Activated naive CD4-positive, alpha-beta T cell treated with anti-CD3 and anti-CD28 coated beads, Interleukin-2, amount 10 ng/mL, durations not matched to agents 7 days and 5 days (primary cell): Measurements from ENCODE around the gene TARS1.
"Not testable (repeated sequence)": the region's sequence is repeated elsewhere in the genome, so short reads cannot be mapped to it uniquely, and the experiment has no call there.

Experiments
- CTCF ChIA-PET: fragments of 350-600 bp; sonication (Branson Sonifier 250); formaldehyde crosslinking; loops from one replicate; lab custom pipeline; 2021; ENCODE audit warnings: antibody characterized with exemption; lab: Charles Lee
- DNase-seq: peaks from one replicate; pipeline ENCODE4 v3.0.0-alpha.2; 2020
- H3K27ac Mint-ChIP-seq: one replicate; pipeline ENCODE4 v1.8.0; 2021; ENCODE audit warnings: mild to moderate bottlenecking, moderate library complexity, mixed read lengths
- H3K27me3 Mint-ChIP-seq: one replicate; pipeline ENCODE4 v1.8.0; 2021; ENCODE audit warnings: mild to moderate bottlenecking, mixed read lengths
- H3K36me3 Mint-ChIP-seq: one replicate; pipeline ENCODE4 v1.8.0; 2021; ENCODE audit warnings: mixed read lengths
- H3K4me1 Mint-ChIP-seq: one replicate; pipeline ENCODE4 v1.8.0; 2021; ENCODE audit warnings: mixed read lengths
- H3K4me3 Mint-ChIP-seq: one replicate; pipeline ENCODE4 v1.8.0; 2021; ENCODE audit warnings: mild to moderate bottlenecking, moderate library complexity, mixed read lengths
- H3K9me3 Mint-ChIP-seq: one replicate; pipeline ENCODE4 v1.8.0; 2021; ENCODE audit warnings: mixed read lengths

Gene TARS1

GRCh38 chr5:33423018-33423630 lies 17.6 kb upstream of the TARS1 start:
- CTCF ChIA-PET = interaction anchor here (0.8 to 1.4 kb wide), 3 partner anchors 14 to 715 kb away, joined by 3 to 4 read pairs (median 4); no protein-coding TSS in a partner anchor
- no peaks in the 10 kb centered on the region for H3K4me1 Mint-ChIP-seq
- H3K36me3 Mint-ChIP-seq = no peaks in the 10 kb centered on the region
- H3K27ac Mint-ChIP-seq = no peak overlapping the region
- no peak overlapping the region for H3K4me3 Mint-ChIP-seq
- H3K9me3 Mint-ChIP-seq = no peaks in the 10 kb centered on the region
- no peak for DNase-seq
- no peaks in the 10 kb centered on the region for H3K27me3 Mint-ChIP-seq

DNA sequence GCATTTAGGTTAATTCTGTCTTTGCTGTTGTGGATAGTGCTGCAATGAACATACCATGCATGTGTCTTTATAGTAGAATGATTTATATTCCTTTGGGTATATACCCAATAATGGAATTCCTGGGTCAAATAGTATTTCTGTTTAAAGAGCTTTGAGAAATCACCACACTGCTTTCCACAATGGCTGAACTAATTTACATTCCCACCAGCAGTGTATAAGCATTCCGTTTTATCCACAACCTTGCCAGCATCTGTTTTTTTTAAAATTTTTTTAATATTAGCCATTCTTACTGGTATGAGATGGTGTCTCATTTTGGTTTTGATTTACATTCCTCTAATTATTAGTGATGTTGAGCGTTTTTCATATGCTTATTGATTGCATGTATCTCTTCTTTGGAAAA lies 15.5 kb upstream of the TARS1 start:
- no peaks in the 10 kb centered on the region for H3K36me3 Mint-ChIP-seq
- no peaks in the 10 kb centered on the region for H3K27me3 Mint-ChIP-seq
- no peaks in the 10 kb centered on the region for H3K4me1 Mint-ChIP-seq
- no peaks in the 10 kb centered on the region for H3K9me3 Mint-ChIP-seq
- no peak overlapping the region for H3K4me3 Mint-ChIP-seq
- no peak overlapping the region for H3K27ac Mint-ChIP-seq
- DNase-seq = no peak
- CTCF ChIA-PET = no interaction called here

GRCh38 chr5:33430983-33431382 lies 9.8 kb upstream of the TARS1 start:
- H3K27ac Mint-ChIP-seq = no peak overlapping the region
- peaks cover 5% of the 10 kb centered on the region for H3K4me1 Mint-ChIP-seq
- DNase-seq = no peak
- H3K36me3 Mint-ChIP-seq = no peaks in the 10 kb centered on the region
- H3K27me3 Mint-ChIP-seq = no peaks in the 10 kb centered on the region
- H3K4me3 Mint-ChIP-seq = no peak overlapping the region
- H3K9me3 Mint-ChIP-seq = no peaks in the 10 kb centered on the region
- CTCF ChIA-PET = interaction anchor here (1.0 kb wide), 1 partner anchor 504 kb away, joined by 3 read pairs; no protein-coding TSS in a partner anchor

DNA sequence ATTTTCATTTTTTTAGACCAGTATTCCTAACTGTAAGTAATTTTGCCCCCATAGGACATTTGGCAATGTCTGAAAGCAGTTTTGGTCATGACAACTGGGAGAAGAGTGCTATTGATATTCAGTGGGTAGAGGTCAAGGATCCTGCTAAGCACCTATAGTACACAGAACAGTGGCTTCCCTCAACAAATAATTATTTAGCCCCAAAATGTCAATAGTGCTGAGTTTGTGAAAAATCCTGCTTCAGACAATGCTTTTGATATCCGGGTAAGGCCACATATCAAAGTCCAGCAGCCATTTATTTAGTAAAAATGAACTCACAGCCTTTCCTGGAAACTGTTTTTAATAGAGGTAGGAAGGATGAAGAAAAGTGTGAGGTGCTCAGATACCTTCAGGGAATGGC lies 8.1 kb upstream of the TARS1 start:
- CTCF ChIA-PET = interaction anchor here (1.6 to 4.2 kb wide), 2 partner anchors 502 to 538 kb away, joined by 4 to 33 read pairs; no protein-coding TSS in a partner anchor
- H3K27me3 Mint-ChIP-seq = no peaks in the 10 kb centered on the region

GRCh38 chr5:33433303-33434240 lies 7.2 kb upstream of the TARS1 start:
- Mint-ChIP-seq H3K9me3 (no peaks in the 10 kb centered on the region), H3K36me3 (no peaks in the 10 kb centered on the region), H3K27ac (no peak overlapping the region), H3K27me3 (no peaks in the 10 kb centered on the region), H3K4me3 (no peak overlapping the region), H3K4me1 (peaks cover 6% of the 10 kb centered on the region)
- DNase-seq = no peak
- CTCF ChIA-PET = interaction anchor here (1.2 to 4.2 kb wide), 3 partner anchors 156 to 537 kb away, joined by 4 to 33 read pairs (median 4); no protein-coding TSS in a partner anchor

More for the DNA sequence above, 8.1 kb upstream of the TARS1 start:
- H3K27ac Mint-ChIP-seq = no peak overlapping the region
- no peaks in the 10 kb centered on the region for H3K9me3 Mint-ChIP-seq
- H3K4me3 Mint-ChIP-seq = no peak overlapping the region
- DNase-seq = no peak
- no peaks in the 10 kb centered on the region for H3K36me3 Mint-ChIP-seq
- peaks cover 6% of the 10 kb centered on the region for H3K4me1 Mint-ChIP-seq

- peak; percentile 78 for DNase-seq
- not testable (repeated sequence) for H3K36me3 Mint-ChIP-seq, H3K9me3 Mint-ChIP-seq, H3K27me3 Mint-ChIP-seq, H3K4me1 Mint-ChIP-seq, H3K27ac Mint-ChIP-seq, H3K4me3 Mint-ChIP-seq
- CTCF ChIA-PET = interaction anchor here (0.6 to 4.2 kb wide), 8 partner anchors 58 to 1025 kb away, joined by 3 to 33 read pairs (median 3); no protein-coding TSS in a partner anchor
Observed at GRCh38 chr5:33435893-33436490, 4.8 kb upstream of the TARS1 start.

- CTCF ChIA-PET = interaction anchor here (1.2 to 1.7 kb wide), 2 partner anchors 496 to 531 kb away, joined by 3 to 6 read pairs; no protein-coding TSS in a partner anchor
- Mint-ChIP-seq H3K4me3 (no peak overlapping the region), H3K4me1 (peaks cover 20% of the 10 kb centered on the region), H3K36me3 (peaks cover 5% of the 10 kb centered on the region), H3K27me3 (no peaks in the 10 kb centered on the region), H3K27ac (no peak overlapping the region), H3K9me3 (no peaks in the 10 kb centered on the region)
- DNase-seq = no peak
Observed at GRCh38 chr5:33438996-33439395, 1.8 kb upstream of the TARS1 start.

DNA sequence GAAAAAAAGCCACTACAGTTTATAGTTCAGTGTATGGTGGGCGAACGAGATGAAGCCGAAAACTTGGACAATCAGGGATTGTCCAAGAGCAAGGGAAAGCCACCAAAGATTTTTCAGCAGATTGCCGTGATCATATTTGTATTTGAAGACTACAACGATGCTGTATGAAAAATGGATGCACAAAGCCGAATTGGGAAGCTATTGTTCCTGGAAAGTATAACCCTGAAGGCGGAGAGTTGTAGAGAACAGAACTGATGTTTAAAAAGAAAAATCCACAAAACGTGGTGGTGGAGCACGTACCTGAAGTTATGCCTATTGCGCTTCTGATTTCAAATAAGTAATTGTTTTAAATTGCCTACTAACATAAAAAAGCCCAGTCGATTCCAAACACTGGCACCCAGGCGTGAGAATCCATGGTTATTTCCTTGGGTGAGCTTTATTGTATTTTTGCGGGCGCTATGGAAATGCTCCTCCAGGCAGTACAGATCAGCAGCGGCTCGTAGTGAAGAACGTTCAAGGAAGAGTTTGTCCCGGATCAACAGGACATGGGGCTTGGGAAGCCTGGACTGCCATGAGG lies 772 bp upstream of the TARS1 start:
- Mint-ChIP-seq H3K9me3 (no peaks in the 10 kb centered on the region), H3K36me3 (peaks cover 11% of the 10 kb centered on the region), H3K27me3 (no peaks in the 10 kb centered on the region), H3K4me1 (peaks cover 29% of the 10 kb centered on the region), H3K4me3 (no peak overlapping the region), H3K27ac (no peak overlapping the region)
- no peak for DNase-seq
- CTCF ChIA-PET = interaction anchor here (1.2 to 1.7 kb wide), 2 partner anchors 495 to 530 kb away, joined by 3 to 6 read pairs; no protein-coding TSS in a partner anchor

GRCh38 chr5:33441241-33442177 lies 744 bp downstream of the TARS1 start:
- Mint-ChIP-seq H3K27me3 (no peaks in the 10 kb centered on the region), H3K27ac (no peak overlapping the region), H3K4me3 (no peak overlapping the region), H3K4me1 (peaks cover 35% of the 10 kb centered on the region), H3K9me3 (no peaks in the 10 kb centered on the region), H3K36me3 (peaks cover 23% of the 10 kb centered on the region)
- DNase-seq = peak; percentile 43
- CTCF ChIA-PET = no interaction called here

DNA sequence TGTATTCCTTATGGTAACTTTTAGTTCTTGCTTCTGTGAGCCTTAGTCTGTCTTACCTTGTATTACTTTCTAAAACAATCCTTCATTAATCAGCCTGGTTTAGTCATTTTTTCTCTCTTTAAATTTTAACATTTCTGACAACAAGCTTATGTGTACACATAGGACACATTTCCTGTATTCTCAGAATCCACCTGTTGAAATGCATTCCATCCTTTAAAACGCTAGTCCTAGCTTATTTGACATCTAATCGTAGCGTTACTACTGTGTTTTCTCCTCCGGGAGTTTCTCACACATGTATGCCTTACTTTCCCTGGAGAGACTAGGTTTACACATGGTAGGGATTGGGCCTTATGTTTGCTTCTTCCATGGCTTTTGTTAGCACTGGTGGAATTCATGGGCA lies 3.8 kb downstream of the TARS1 start:
- Mint-ChIP-seq H3K4me1 (peaks cover 47% of the 10 kb centered on the region), H3K4me3 (no peak overlapping the region), H3K9me3 (no peaks in the 10 kb centered on the region), H3K36me3 (peaks cover 41% of the 10 kb centered on the region), H3K27ac (no peak overlapping the region), H3K27me3 (no peaks in the 10 kb centered on the region)
- CTCF ChIA-PET = interaction anchor here (0.6 kb wide), 1 partner anchor 26 kb away, joined by 3 read pairs; no protein-coding TSS in a partner anchor
- DNase-seq = no peak

- H3K4me3 Mint-ChIP-seq = no peak overlapping the region
- peaks cover 45% of the 10 kb centered on the region for H3K36me3 Mint-ChIP-seq
- H3K27me3 Mint-ChIP-seq = no peaks in the 10 kb centered on the region
- CTCF ChIA-PET = no interaction called here
- no peak for DNase-seq
- H3K27ac Mint-ChIP-seq = no peak overlapping the region
- H3K9me3 Mint-ChIP-seq = no peaks in the 10 kb centered on the region
- peaks cover 47% of the 10 kb centered on the region for H3K4me1 Mint-ChIP-seq
Observed at GRCh38 chr5:33445798-33446197, 5.0 kb downstream of the TARS1 start.

GRCh38 chr5:33448118-33448517 lies 7.4 kb downstream of the TARS1 start:
- peaks cover 49% of the 10 kb centered on the region for H3K36me3 Mint-ChIP-seq
- H3K4me1 Mint-ChIP-seq = peaks cover 39% of the 10 kb centered on the region
- no peak overlapping the region for H3K27ac Mint-ChIP-seq
- no peak overlapping the region for H3K4me3 Mint-ChIP-seq
- no peaks in the 10 kb centered on the region for H3K9me3 Mint-ChIP-seq
- no peaks in the 10 kb centered on the region for H3K27me3 Mint-ChIP-seq
- no peak for DNase-seq
- CTCF ChIA-PET = interaction anchor here (0.6 kb wide), 1 partner anchor 521 kb away, joined by 3 read pairs; no protein-coding TSS in a partner anchor

GRCh38 chr5:33457126-33457525 lies 16.4 kb downstream of the TARS1 start:
- no peak overlapping the region for H3K27ac Mint-ChIP-seq
- CTCF ChIA-PET = interaction anchor here (1.4 kb wide), 1 partner anchor 13 kb away, joined by 5 read pairs; no protein-coding TSS in a partner anchor

More at GRCh38 chr5:33457126-33457525, 16.4 kb downstream of the TARS1 start:
- Mint-ChIP-seq H3K27me3 (no peaks in the 10 kb centered on the region), H3K4me3 (no peak overlapping the region), H3K4me1 (no peaks in the 10 kb centered on the region), H3K9me3 (no peaks in the 10 kb centered on the region), H3K36me3 (peaks cover 72% of the 10 kb centered on the region)
- DNase-seq = no peak
